ENCODE measurements around the gene UQCR11.
A peak's percentile ranks its signal among the peaks of the same experiment; 100 is the strongest.

UQCR11 gene

GRCh38 chr19:1570836-1571235 lies 34.4 kb downstream of the UQCR11 start:
- Histone ChIP-seq H3K9ac (ENCODE audit: low read length) (no peak overlapping the region), H3K27me3 (replicated peaks; ENCODE audit: control insufficient read depth, insufficient read depth, low read length) (no peaks in the 10 kb centered on the region), H3K36me3 (ENCODE audit: control insufficient read depth, insufficient read depth, low read length, severe bottlenecking) (no peaks in the 10 kb centered on the region), H3K9me3 (ENCODE audit: control insufficient read depth, low read length) (no peaks in the 10 kb centered on the region), H3K4me3 (ENCODE audit: low read length) (no peak overlapping the region), H3K4me1 (ENCODE audit: control insufficient read depth, insufficient read depth, low read length) (peaks cover 3% of the 10 kb centered on the region)
- DNase-seq (ENCODE audit: low read depth): no peak

DNA sequence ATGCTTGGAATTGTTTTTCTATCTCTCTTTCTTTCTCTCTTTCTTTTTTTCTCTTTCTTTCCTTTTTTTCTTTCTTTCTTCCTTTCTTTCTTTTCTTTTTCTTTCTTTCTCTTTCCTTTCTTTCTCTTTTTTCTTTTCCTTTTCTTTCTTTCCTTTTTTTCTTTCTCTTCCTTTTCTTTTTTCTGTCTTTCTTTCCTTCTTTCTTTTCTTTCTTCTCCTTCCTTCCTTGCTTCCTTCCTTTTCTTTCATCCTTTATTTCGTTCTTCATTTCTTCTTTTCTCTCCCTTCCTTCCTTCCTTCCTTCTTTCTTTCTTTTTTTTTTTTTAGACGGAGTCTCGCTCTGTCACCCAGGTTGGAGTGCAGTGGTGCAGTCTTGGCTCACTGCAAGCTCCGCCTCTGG lies 35.3 kb downstream of the UQCR11 start:
- H3K36me3 ChIP-seq (ENCODE audit: control insufficient read depth, insufficient read depth, low read length, severe bottlenecking): no peaks in the 10 kb centered on the region
- H3K27me3 ChIP-seq (replicated peaks; ENCODE audit: control insufficient read depth, insufficient read depth, low read length): no peaks in the 10 kb centered on the region
- no peaks in the 10 kb centered on the region for H3K9me3 ChIP-seq (ENCODE audit: control insufficient read depth, low read length)
- DNase-seq (ENCODE audit: low read depth): no peak
- no peak overlapping the region for H3K9ac ChIP-seq (ENCODE audit: low read length)
- no peak overlapping the region for H3K4me3 ChIP-seq (ENCODE audit: low read length)
- H3K4me1 ChIP-seq (ENCODE audit: control insufficient read depth, insufficient read depth, low read length): peaks cover 3% of the 10 kb centered on the region

DNA sequence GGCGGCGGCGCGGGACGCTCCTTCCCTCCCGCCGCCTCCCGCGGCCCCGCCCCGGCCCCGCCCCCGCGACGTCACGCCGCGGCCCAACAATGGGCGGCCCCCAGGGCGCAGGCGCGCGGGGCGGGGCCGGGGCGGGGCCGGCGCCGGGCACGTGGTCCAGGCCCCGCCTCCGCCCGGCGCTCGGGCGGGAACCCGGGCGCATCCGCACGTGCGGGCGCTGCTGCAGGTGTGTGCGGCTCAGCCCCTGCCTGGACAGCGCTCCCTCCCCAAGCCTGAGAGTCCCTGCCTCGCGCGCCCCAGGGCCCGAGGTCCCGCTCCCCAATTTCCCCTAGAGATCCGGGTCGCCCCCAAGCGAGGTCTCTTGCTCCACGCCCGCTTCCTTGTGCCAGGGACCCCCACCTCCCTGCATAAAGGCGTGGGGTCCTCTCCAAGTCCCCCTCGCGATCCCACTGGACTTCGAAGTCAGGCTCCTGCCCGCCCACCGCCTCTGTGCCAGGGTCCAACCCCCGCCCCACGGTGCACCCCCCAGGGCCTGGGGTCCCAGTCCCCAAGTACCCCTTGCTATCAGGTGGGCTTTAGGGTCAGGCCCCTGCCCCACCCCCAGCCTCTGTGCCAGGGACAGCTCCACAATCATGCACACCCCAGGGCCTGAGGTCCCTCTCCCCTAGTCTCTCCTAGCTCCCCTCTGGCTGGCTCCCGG lies 36.8 kb downstream of the UQCR11 start, which contains the start of gene MEX3D:
Gene MEX3D, minus strand, starts transcription at position 6 of the 700 bp plus-strand sequence. CDS start 267 bp downstream, outside the sequence.
- Histone ChIP-seq H3K9me3 (ENCODE audit: control insufficient read depth, low read length) (no peaks in the 10 kb centered on the region), H3K27me3 (replicated peaks; ENCODE audit: control insufficient read depth, insufficient read depth, low read length) (no peaks in the 10 kb centered on the region), H3K36me3 (ENCODE audit: control insufficient read depth, insufficient read depth, low read length, severe bottlenecking) (no peaks in the 10 kb centered on the region), H3K4me3 (ENCODE audit: low read length) (peak within 1 kb of the TSS; percentile 82), H3K4me1 (ENCODE audit: control insufficient read depth, insufficient read depth, low read length) (peaks cover 3% of the 10 kb centered on the region), H3K9ac (ENCODE audit: low read length) (peak within 1 kb of the TSS; percentile 86)
- peak; percentile 91 for DNase-seq (ENCODE audit: low read depth)

- no peak overlapping the region for H3K4me3 ChIP-seq (ENCODE audit: low read length)
- DNase-seq (ENCODE audit: low read depth): peak; percentile 52
- H3K27me3 ChIP-seq (replicated peaks; ENCODE audit: control insufficient read depth, insufficient read depth, low read length): no peaks in the 10 kb centered on the region
- H3K9me3 ChIP-seq (ENCODE audit: control insufficient read depth, low read length): no peaks in the 10 kb centered on the region
- no peak overlapping the region for H3K9ac ChIP-seq (ENCODE audit: low read length)
- peaks cover 3% of the 10 kb centered on the region for H3K4me1 ChIP-seq (ENCODE audit: control insufficient read depth, insufficient read depth, low read length)
- H3K36me3 ChIP-seq (ENCODE audit: control insufficient read depth, insufficient read depth, low read length, severe bottlenecking): no peaks in the 10 kb centered on the region
Measured at GRCh38 chr19:1567848-1568227, 37.4 kb downstream of the UQCR11 start.

DNA sequence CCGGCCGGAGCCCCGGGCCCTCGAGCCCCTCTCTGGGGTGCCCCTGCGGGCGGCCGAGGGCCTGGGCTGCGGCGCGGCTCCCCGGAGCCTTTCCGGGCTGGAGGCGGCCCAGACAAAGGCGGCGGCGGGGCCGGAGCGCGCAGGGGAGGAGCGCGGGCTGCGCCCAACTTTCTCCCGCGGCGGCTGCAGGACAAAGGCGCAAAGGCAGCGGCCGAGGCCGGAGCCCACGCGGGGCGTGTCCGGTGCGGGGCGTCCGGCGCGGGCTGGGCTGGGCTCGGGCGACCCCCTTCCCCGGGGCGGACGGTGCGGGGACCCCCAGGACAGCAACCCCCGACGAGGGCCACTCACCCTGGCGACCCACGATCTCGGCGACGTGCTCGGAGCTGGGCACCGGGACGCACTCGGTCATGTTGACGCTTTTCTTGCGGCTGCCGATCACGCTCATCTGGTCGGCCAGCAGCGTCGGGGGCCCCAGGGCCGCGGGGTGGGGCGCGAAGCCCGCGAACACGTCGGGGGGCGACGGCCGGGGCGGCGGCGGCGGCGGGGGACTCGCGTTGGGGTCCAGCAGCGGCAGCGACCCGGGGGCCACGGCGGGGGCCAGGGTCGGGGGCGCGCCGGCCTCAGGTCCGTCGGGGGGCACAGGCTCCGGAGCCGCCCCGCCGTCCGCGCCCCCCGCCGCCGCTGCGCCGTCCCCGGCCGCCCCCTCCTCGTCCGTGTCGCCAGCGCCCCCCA lies 38.0 kb downstream of the UQCR11 start:
- H3K27me3 ChIP-seq (replicated peaks; ENCODE audit: control insufficient read depth, insufficient read depth, low read length): no peaks in the 10 kb centered on the region
- H3K36me3 ChIP-seq (ENCODE audit: control insufficient read depth, insufficient read depth, low read length, severe bottlenecking): no peaks in the 10 kb centered on the region
- H3K4me1 ChIP-seq (ENCODE audit: control insufficient read depth, insufficient read depth, low read length): peaks cover 3% of the 10 kb centered on the region
- peak overlapping the region; percentile 82 for H3K4me3 ChIP-seq (ENCODE audit: low read length)
- H3K9me3 ChIP-seq (ENCODE audit: control insufficient read depth, low read length): no peaks in the 10 kb centered on the region
- DNase-seq (ENCODE audit: low read depth): peak; percentile 78
- peak overlapping the region; percentile 86 for H3K9ac ChIP-seq (ENCODE audit: low read length)

- no peaks in the 10 kb centered on the region for H3K27me3 ChIP-seq (replicated peaks; ENCODE audit: control insufficient read depth, insufficient read depth, low read length)
- H3K9me3 ChIP-seq (ENCODE audit: control insufficient read depth, low read length): no peaks in the 10 kb centered on the region
- peak; percentile 92 for DNase-seq (ENCODE audit: low read depth)
- H3K9ac ChIP-seq (ENCODE audit: low read length): peak overlapping the region; percentile 86
- peak overlapping the region; percentile 82 for H3K4me3 ChIP-seq (ENCODE audit: low read length)
- peaks cover 3% of the 10 kb centered on the region for H3K4me1 ChIP-seq (ENCODE audit: control insufficient read depth, insufficient read depth, low read length)
- H3K36me3 ChIP-seq (ENCODE audit: control insufficient read depth, insufficient read depth, low read length, severe bottlenecking): no peaks in the 10 kb centered on the region
Measured at GRCh38 chr19:1566392-1567115, 38.7 kb downstream of the UQCR11 start.

GRCh38 chr19:1563251-1563650 lies 42.0 kb downstream of the UQCR11 start:
- Histone ChIP-seq H3K9ac (ENCODE audit: low read length) (no peak overlapping the region), H3K4me3 (ENCODE audit: low read length) (no peak overlapping the region), H3K4me1 (ENCODE audit: control insufficient read depth, insufficient read depth, low read length) (no peaks in the 10 kb centered on the region), H3K27me3 (replicated peaks; ENCODE audit: control insufficient read depth, insufficient read depth, low read length) (no peaks in the 10 kb centered on the region), H3K36me3 (ENCODE audit: control insufficient read depth, insufficient read depth, low read length, severe bottlenecking) (no peaks in the 10 kb centered on the region), H3K9me3 (ENCODE audit: control insufficient read depth, low read length) (no peaks in the 10 kb centered on the region)
- no peak for DNase-seq (ENCODE audit: low read depth)

GRCh38 chr19:1561236-1561842 lies 43.9 kb downstream of the UQCR11 start:
- no peaks in the 10 kb centered on the region for H3K4me1 ChIP-seq (ENCODE audit: control insufficient read depth, insufficient read depth, low read length)
- DNase-seq (ENCODE audit: low read depth): no peak
- no peak overlapping the region for H3K9ac ChIP-seq (ENCODE audit: low read length)
- no peak overlapping the region for H3K4me3 ChIP-seq (ENCODE audit: low read length)
- H3K9me3 ChIP-seq (ENCODE audit: control insufficient read depth, low read length): no peaks in the 10 kb centered on the region
- no peaks in the 10 kb centered on the region for H3K27me3 ChIP-seq (replicated peaks; ENCODE audit: control insufficient read depth, insufficient read depth, low read length)
- no peaks in the 10 kb centered on the region for H3K36me3 ChIP-seq (ENCODE audit: control insufficient read depth, insufficient read depth, low read length, severe bottlenecking)

DNA sequence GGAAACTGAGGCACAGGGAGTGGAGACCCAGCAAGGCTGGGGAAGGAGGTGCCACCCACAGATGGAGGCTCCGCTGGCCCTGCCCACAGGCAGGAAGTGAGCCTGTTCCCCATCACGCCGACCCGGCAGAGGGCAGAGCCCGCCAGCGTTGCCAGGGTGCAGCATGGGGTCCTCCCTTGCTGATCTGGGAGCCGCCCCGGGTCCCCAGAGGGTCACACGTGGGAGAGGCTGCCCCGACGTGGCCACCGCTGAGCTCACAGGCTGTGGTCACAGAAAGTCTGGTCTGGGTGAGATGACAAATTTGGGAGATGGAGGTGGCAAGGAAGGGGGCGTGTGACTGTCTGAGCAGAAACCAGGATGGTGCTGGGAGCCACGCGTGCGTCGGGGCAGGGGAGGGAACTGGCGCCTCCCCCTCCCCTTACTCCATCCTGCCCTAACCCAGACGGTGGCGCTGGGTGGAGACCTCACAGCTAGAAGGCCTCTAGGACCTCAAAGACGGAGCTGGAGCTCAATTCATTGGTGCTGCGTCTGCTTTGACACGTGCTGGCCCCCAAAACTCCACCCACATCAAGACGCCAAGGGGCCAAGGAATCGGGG lies 44.9 kb downstream of the UQCR11 start:
- no peaks in the 10 kb centered on the region for H3K27me3 ChIP-seq (replicated peaks; ENCODE audit: control insufficient read depth, insufficient read depth, low read length)
- no peak for DNase-seq (ENCODE audit: low read depth)
- H3K9me3 ChIP-seq (ENCODE audit: control insufficient read depth, low read length): no peaks in the 10 kb centered on the region
- H3K9ac ChIP-seq (ENCODE audit: low read length): no peak overlapping the region
- H3K4me1 ChIP-seq (ENCODE audit: control insufficient read depth, insufficient read depth, low read length): no peaks in the 10 kb centered on the region
- H3K4me3 ChIP-seq (ENCODE audit: low read length): no peak overlapping the region
- no peaks in the 10 kb centered on the region for H3K36me3 ChIP-seq (ENCODE audit: control insufficient read depth, insufficient read depth, low read length, severe bottlenecking)

GRCh38 chr19:1558552-1558951 lies 46.7 kb downstream of the UQCR11 start:
- H3K4me1 ChIP-seq (ENCODE audit: control insufficient read depth, insufficient read depth, low read length): no peaks in the 10 kb centered on the region
- H3K36me3 ChIP-seq (ENCODE audit: control insufficient read depth, insufficient read depth, low read length, severe bottlenecking): no peaks in the 10 kb centered on the region
- no peak overlapping the region for H3K4me3 ChIP-seq (ENCODE audit: low read length)
- H3K27me3 ChIP-seq (replicated peaks; ENCODE audit: control insufficient read depth, insufficient read depth, low read length): no peaks in the 10 kb centered on the region
- no peaks in the 10 kb centered on the region for H3K9me3 ChIP-seq (ENCODE audit: control insufficient read depth, low read length)
- H3K9ac ChIP-seq (ENCODE audit: low read length): no peak overlapping the region
- DNase-seq (ENCODE audit: low read depth): no peak

Data from adipocyte (in vitro differentiated cells).